Activated gamma-delta T cell treated with anti-CD3 and anti-CD28 coated beads, Interleukin-2, amount 50 U/mL, for 16 hours (primary cell): ENCODE results near the gene ISG15.
A peak's percentile ranks its signal among the peaks of the same experiment; 100 is the strongest.
"Not testable (repeated sequence)": the region's sequence is repeated elsewhere in the genome, so short reads cannot be mapped to it uniquely, and the experiment has no call there.

Experiments used
- DNase-seq: peaks from one replicate; pipeline ENCODE4 v3.0.0-alpha.2; 2020; ENCODE audit warnings: low read depth

ISG15 gene

GRCh38 chr1:995665-996633, 17.3 kb upstream of the ISG15 start:
- no peak for DNase-seq

- DNase-seq = no peak
Measured at GRCh38 chr1:996851-997712, 16.2 kb upstream of the ISG15 start.

GRCh38 chr1:997713-997992, 15.6 kb upstream of the ISG15 start:
- no peak for DNase-seq

DNA sequence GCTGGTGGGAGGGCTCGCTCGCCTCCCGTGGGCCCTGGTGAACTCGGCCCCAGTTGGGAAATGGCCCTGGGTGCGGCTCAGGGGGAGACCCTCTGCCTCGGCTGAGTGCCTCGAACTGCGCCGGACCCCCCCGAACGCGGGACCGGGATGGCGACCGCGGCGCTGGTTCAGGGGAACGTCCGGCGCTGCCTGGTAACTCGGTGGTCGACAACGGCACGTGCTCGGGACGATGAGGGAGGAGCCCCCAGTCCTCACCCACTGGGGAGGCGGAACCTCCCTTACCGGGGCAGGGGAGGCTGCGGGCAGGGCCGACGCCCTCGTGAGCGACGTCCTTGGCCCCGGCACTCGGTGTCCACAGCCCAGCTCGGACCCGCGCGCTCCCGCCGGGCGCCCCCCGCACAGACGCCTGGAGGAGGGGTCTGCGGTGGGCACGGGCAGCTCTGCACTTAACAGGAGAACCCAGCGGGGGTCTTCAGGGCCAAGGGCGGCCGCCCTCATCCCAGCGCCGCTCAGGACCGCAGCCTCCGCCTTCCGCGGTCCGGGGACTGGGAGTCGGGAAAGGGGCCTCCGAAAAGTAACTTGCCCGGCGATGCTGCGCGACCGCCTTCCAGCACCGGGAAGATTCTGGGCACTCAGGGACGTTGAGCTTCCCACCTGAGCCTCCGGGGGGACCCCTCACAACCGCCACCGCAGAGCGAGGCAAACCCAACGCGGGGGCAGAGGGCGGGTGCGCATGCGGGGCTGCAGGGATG, 15.1 kb upstream of the ISG15 start:
- no peak for DNase-seq

DNA sequence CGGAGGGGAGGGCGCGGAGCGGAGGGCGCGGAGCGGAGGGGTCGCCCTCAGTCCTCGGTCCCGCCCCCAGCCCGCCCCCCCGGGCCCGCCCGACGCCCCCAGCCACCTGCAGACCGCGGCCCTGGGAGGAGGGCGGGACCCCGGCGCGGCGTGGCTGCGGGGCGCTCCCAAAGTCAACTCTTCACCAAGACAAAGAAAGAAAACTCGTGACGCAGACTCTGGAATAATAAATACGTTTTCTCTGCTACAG, 14.6 kb upstream of the ISG15 start:
- no peak for DNase-seq

GRCh38 chr1:998995-999724, 14.1 kb upstream of the ISG15 start:
- no peak for DNase-seq

DNA sequence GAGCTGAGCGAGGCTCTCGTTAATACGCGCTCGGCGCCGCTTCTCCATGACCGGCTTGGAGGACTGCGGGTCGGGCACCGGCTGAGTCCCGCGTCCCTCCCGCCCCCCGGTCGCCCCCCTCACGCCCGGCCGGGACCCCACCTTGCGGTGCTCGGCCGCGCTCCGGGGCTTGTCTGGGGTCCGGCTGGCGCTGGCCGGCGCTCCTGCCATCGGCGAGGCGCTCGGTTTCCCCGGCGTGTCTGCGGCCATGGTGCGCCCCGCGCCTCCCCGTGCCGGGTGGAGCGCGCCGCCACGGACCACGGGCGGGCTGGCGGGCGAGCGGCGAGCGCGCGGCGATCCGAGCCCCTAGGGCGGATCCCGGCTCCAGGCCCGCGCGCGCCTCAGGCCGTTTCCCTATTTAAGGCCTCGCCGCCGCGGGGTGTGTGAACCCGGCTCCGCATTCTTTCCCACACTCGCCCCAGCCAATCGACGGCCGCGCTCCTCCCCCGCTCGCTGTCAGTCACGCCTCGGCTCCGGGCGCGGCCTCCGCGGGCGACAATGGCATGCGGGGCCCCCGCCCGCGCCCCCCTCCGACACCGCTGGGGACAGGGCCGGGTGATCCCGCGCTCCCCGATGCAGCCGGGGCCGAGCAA, 13.5 kb upstream of the ISG15 start, which contains the start of gene HES4:
Gene HES4 (minus strand): TSS at position 373 of the 632 bp plus-strand sequence. CDS start 124 bp downstream, at position 249.
- DNase-seq = peak; percentile 37

- peak; percentile 44 for DNase-seq
Measured at GRCh38 chr1:1000357-1001056, 12.8 kb upstream of the ISG15 start.

- no peak for DNase-seq
Measured at GRCh38 chr1:1001057-1001783, 12.1 kb upstream of the ISG15 start.

GRCh38 chr1:1003618-1004419, 9.5 kb upstream of the ISG15 start:
- no peak for DNase-seq

DNA sequence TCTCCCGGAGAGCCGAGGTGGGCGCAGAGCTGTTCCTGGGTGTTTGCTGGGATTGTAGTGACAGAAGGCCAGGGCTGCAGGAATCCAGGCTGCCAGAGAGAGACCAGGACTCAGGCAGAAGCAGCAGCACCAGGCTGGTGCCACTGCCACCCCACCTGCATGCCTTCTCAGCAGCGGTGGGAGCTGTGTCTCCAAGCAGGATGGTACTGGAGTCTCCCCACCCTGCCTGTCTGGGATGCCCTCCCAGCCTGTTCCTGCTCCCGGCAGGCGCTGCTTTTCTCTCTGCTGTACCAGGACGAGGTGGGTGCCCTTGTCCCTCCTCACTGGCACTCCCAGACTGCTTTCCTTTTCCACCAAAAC, 8.9 kb upstream of the ISG15 start:
- no peak for DNase-seq

- DNase-seq = no peak
Measured at GRCh38 chr1:1004780-1005697, 8.3 kb upstream of the ISG15 start.

DNA sequence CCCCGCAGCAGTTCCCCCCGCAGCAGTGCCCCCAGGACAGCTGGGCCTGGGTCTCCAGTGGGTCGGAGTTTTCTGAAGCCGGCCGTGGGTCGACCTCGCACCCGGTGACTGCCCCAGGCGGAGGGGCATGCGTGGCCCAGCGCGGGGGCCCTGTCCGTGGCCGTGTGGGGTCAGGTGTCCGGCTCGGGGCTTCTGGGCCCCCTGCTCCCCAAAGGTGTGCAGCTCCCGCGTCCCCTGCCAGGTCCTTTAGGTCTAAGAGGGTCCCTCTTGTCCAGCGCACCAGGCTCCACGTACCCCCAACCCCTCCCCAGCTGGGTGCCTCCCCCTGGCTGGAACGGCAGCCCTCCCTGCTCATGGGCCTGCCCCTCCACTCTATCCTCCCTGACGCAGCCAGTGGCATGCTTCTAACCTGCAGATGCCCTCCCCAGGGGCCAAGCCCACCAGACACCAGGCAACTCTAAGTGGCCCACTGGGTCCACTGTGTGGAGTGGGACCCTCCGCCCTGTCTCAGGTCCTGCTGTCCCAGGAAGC, 7.5 kb upstream of the ISG15 start:
- no peak for DNase-seq

- no peak for DNase-seq
Measured at GRCh38 chr1:1006305-1007159, 6.8 kb upstream of the ISG15 start.

DNA sequence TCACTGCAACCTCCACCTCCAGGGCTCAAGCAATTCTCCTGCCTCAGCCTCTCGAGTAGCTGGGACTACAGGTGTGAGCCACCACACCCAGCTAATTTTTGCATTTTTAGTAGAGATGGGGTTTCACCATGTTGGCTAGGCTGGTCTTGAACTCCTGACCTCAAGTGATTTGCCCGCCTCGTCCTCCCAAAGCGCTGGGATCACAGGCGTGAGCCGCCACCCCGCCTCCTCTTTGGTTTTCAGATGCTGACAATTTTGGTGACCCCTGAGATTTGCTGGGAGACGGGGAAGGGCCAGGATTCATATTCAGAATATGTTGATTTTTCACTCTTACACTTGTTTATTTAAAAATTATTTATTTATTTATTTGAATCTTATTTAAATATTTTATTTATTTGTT, 3.2 kb upstream of the ISG15 start:
- DNase-seq = not testable (repeated sequence)

GRCh38 chr1:1011396-1011949, 1.8 kb upstream of the ISG15 start:
- no peak for DNase-seq

GRCh38 chr1:1012736-1013104, 577 bp upstream of the ISG15 start:
- not testable (repeated sequence) for DNase-seq
